Activated CD4-positive, alpha-beta T cell treated with anti-CD3 and anti-CD28 coated beads, Interleukin-2, amount 50 U/mL, for 4 hours (primary cell): ENCODE results near the gene CASP6.
"Not testable (repeated sequence)": the region's sequence is repeated elsewhere in the genome, so short reads cannot be mapped to it uniquely, and the experiment has no call there.

Experiments
- DNase-seq, 2 experiments: peaks; one replicate each; pipeline ENCODE4 v3.0.0-alpha.2; 2020

The CASP6 gene

DNA sequence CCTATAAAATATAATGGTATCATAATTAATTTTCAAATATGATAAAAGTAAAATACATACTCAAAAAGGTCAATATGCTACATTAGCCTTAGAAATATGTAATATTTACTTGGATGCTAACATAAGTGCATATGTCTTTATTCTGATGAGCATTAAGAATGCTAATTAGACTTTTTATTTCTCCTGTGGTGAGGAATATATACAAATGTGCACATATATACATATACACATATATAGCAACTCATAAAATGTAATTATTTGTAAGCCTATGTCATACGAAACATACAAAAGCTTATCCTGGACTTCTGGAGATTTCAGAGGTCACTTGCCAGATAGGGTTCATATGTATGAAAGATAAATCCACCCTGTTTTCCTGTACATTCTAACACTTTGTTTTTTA is 15.5 kb upstream of the CASP6 start:
- DNase-seq: no peak

DNA sequence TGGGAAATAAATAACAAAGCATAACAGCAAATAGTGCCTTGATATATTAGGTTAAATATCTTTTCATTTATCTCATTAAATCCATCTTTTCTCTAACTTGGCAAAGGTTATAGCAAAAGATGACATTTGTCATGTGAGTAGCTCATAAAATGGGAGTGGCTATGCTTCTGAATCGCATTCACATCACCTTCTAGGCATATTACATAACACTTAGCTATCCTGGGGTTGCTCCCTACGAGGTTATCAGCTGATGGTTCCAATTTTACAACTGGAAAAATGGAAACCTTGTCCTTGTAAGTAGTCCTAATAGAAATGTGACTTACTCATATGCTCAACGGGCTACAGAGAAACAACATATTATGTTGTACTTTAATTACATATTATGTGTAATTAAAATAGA is 10.3 kb upstream of the CASP6 start:
- no peak for DNase-seq

DNA sequence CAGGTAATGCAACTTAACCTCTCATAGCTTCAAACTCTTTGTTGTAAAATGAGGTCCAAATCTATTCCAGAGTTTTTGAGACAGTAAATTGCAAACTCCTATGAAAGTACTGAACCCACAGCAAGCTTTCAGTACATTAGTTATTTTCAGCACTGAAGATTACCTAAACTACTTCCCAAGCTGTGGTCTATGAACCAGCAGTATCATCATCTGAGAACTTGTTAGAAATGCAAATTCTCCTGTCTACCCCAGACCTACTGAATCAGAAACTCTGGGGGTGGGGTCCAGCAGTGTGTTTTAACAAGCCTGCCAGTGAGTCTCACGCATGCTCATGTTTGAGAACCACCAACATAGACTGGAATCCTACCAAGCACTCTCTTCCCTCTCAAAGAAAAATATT is 5.7 kb upstream of the CASP6 start:
- DNase-seq: no peak

DNA sequence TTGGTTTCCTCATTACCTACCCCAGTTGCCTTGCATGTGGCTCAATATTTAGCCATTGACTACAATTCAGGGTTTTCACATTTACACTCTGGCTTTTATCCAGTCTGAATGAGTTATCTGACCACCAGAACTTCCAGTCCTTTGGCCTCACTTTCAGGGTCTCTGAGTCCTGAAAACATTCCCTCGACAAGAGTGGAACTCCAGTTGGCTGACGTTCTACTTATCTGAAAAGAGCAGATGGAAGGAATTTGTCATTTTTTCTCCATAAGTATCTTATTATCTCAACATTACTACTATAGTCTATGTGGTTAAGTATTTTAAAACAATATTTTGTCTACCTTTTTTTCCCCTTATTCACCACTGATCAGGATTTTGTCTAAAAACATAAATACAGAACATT is 5.2 kb upstream of the CASP6 start:
- DNase-seq: no peak

DNA sequence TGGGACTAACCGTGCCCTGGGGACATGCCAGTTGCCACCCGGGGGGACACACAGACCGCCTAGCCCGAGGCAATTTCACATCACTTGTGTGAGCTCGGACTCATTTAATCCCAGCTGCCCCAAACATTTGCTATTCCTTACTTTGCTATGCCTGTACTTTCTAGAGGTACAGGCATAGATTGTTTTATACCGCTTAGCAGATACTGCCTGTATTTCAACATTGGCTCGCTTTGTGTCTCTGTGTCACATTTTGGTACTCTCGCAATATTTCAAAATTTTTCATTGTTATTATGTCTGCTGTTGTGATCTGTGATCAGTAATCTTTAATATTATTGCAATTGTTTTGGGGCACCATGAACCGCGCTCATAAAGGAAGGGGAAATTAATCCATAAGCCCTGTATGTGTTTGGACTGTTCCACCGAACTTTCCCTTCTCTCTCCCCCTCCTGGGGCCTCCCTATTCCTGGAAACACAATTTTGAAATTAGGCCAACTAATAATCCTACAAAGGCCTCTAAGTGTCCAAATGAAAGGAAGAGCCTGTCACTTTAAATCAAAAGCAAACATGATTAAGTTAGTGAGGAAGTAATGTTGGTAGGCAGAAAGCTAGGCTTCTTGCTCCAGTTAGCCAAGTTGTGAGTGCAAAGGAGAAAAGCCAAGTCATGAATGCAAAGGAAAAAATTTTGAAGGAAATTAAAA is 568 bp upstream of the CASP6 start:
- DNase-seq: no peak

DNA sequence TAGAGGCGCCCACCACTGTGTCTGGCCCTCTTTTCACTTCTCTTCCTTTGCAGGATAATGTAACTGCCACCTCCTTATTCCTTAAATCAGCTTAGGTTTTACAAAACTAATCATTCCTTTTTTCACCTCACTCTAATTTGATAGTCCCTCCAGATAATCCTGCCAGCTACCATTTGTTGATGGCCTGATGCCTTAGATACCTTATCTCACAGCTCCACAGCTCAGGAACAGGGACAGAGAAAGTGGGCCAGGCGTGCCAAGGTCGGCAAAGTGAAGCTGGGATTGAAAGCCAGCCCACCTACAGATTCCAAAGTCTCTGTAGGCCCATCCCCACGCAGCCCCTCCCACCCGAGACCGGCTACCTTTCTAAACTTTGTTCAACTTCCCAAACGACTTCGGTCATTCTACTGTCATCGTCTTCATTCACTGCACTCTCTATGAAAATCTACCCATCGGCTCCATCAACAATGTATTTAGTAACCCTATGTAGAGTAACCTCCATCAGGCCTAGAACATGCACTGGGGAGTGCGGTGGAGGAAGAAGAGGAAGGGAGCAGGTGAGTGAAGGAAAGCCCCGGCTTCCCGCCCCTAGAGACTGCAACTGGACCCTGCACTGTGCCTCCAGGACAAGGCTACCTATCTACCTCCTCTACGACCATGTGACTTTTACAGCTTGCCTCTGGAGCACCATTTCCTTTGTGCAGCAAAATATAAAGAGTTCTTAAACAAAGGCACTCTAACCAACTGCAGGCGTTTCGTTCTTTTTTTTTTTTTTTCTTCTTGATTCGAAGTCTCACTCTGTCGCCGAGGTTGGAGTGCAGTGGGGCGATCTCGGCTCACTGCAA is 1.5 kb downstream of the CASP6 start:
- no peak for DNase-seq

DNA sequence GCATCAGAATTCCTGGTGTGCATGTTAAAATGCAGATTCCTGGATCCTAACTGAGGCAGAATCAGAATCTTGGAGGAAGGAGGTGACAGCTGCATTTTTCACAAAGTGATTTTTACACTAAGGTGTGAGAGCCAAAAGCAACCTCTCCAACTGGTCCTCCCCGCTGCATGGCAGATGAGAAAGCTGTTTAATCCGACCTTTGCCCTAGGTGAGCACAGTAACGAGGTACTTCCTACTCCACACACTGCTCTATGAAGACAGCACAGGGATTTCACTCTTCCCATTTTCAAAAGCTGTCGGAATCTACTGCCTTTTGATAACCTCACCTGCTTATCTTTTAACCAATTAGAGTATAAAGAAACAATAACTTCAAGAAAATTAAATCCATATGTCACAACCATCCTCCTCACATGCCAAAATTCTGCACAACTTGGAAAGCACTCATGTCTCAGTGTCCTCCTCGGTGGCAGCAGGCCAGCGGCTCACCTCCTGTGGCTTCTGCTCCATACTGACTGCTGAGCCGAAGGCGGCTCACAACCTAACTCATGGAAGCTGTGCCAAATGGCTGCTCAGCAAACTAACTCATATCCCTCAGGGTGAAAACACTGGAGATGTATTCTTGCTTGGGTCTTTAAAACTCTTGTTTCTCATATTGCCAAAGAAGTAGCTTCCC is 3.6 kb downstream of the CASP6 start:
- no peak for DNase-seq

DNA sequence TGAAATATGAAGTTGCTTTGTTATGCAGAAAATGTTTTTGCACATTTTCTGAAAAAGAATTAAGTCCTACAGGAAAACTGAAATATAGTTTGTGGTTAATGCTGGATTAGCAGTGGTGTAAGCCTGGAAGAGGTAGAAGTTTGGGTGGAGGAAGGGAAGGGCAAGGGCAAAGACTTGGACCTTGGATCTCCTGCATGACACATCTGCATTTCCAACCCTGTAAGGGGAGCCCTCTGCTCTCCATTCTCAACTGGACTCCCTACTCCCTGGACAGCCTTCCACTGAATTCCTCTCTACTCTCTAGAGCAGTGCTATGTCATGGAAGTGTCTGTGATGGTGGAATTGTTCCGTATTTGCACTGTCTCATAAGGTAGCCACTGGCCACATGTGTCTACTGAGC is 4.6 kb downstream of the CASP6 start:
- DNase-seq: no peak

DNA sequence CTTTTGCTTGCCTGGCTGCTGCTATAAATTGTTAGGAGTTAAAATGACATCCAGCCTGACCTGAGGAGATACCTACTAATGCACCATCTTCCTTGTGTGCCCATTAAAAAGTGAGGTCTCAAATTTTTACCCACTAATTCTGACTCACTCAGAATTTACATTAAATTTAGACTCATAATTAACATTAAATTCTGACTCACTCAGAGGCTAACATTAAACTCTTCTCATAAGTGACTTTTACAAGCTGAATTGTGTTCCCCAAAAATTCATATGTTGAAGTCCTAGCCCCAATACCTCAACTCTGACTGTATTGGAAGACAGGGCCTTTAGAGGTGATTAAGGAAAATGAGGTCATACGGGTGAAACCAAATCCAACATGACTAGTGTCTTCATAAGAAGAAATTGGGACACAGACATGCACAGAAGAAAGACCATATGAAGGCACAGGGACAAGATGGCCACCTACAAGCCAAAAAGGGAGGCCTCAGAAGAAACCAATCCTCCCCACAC is 11.8 kb downstream of the CASP6 start:
- DNase-seq: no peak

DNA sequence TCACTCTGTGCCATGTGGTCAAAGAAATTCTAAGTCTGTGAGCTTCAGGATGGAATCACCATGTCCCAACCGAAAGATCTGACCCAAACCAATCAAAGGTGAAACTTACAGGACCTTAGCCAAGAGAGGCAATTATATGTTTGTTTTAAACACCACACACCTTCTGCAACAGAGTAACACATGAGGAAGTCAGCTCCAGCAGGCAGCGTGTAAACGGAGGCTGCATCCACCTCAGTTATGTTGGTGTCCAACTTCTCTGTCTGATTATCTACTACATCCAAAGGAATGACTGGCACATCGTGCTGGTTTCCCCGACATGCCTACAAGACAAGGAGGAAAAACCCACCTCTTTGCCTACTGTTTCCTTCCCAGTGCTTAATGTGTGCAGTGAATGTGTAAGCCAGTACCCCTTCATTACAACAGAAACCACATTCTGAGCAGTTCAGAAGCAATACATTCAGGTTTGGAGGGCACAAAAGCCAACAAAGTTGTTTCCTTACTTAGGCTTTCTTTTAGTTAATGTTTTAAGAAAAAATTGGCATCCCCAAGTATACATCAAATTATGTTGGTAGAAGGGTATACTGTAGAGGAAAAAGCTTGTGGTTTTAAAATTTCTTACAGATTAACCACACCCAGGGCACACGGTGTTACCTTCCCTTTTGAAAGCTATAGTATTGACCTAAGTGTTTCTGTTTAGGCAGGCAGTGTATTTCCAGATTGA is 12.4 kb downstream of the CASP6 start:
- no peak for DNase-seq

DNA sequence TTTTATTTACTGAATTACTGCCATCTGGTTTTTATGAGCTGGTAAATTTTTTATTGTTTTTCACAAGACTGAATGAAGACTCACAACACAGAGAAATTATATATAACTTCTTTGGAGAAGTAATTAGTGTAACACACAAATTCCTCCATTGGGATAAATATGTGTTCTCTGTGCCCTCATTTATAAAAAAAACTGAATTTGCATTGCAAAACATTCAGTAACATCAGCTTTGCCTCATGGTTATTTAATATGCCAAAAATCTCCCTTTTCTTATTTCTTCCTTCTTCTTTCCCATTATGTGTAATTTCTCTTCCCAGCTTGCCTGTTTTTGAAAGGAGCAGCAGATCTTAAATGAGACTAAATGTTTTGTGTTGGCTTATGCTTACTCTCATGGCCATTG is 18.5 kb downstream of the CASP6 start:
- no peak for DNase-seq

DNA sequence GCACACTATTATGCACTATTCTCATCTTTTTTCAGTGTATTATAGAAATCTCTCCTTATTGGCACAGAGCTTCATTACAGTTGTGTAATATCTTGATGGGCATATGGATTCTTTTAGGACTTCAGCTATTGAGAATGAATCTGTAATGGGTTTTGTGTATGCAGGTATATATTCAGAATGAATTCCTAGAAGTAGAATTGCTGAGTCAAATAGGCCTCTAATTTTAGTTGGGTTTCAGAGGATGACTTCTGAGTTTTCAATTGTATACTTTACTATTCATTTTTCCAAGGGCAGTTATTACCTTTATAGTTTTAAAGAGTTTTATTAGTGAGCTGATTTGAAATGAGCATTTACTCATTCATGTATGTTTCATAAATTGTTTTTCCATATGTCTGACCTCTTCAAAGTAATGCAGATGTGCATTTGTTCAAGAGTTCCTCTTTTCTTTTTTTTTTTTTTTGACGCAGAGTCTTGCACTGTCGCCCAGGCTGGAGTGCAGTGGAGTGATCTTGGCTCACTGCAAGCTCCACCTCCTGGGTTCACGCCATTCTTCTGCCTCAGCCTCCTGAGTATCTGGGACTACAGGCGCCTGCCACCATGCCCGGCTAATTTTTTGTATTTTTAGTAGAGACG is 19.5 kb downstream of the CASP6 start:
- DNase-seq: no peak

DNA sequence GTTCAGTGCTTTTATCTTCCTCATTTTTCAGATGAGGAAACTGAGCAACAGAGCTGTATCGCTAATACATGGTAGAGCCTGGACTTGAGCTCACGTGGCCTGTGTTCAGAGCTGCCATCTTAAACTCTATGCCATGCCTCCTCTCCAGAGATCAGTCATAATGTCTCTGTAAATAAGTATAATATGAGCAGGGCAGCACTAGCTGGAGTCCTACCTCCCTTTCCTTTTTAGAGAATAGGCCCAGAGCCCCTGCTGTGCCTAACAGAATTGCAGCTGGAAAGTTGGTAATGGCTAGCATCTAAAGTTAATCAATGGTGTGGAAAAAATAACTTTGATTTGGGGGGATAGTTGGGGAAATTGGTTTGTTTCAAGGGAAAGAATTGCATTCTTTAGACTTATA is 20.4 kb downstream of the CASP6 start:
- no peak for DNase-seq

DNA sequence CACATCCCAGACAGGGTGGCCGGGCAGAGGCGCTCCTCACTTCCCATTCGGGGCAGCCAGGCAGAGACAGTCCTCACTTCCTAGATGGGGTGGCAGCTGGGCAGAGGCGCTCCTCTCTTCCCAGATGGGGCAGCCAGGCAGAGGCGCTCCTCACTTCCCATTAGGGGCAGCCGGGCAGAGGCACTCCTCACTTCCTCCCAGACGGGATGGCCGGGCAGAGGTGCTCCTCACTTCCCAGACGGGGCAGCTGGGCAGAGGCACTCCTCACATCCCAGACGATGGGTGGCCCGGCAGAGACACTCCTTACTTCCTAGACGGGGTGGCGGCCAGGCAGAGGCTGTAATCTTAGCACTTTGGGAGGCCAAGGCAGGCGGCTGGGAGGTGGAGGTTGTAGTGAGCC is 24.3 kb downstream of the CASP6 start:
- not testable (repeated sequence) for DNase-seq

DNA sequence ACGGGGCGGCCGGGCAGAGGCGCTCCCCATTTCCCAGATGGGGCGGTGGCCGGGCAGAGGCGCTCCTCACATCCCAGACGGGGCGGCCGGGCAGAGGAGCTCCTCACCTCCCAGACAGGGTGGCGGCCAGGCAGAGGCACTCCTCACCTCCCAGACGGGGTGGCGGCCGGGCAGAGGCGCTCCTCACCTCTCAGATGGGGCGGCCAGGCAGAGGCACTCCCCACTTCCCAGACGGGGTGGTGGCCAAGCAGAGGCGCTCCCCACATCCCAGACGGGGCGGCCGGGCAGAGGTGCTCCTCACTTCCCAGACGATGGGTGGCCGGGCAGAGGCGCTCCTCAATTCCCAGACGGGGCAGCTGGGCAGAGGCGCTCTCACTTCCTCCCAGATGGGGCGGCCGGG is 24.8 kb downstream of the CASP6 start:
- not testable (repeated sequence) for DNase-seq

DNA sequence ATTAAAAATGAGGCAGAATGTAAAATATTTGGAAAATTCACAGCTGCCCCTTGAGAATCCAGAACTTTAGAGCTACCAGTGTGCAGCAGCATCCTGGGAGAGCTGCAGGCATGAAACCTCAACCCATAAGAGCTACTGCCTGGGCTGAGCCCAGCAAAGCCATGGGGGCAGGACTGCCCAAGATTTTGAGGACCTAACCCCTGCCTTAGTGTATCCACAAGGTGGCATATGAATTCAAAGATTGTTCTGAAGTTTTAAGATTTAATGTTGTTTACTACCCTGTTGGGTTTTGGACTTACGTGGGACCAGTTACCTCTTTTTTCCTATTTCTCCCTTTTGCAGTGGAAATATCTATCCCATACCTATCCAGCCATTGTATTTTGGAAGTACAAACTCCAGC is 26.4 kb downstream of the CASP6 start:
- DNase-seq: no peak

DNA sequence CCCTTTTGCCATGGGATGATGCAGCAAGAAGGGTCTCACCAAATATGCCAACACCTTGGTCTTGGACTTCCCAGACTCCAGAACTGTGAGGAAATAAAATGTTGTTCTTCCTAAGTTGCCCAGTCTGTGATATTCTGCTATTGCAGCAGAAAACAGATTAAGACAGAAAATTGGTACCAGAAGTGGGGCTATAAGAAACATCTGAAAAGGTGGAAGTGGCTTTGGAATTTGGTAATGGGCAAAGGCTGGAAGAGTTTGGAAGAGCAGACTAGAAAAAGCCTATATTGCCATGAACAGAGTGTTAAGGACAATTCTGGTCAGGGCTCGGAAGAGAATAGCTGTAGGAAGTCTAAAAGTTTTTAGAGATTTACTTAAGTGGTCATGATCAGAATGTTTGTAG is 27.4 kb downstream of the CASP6 start:
- DNase-seq: no peak

DNA sequence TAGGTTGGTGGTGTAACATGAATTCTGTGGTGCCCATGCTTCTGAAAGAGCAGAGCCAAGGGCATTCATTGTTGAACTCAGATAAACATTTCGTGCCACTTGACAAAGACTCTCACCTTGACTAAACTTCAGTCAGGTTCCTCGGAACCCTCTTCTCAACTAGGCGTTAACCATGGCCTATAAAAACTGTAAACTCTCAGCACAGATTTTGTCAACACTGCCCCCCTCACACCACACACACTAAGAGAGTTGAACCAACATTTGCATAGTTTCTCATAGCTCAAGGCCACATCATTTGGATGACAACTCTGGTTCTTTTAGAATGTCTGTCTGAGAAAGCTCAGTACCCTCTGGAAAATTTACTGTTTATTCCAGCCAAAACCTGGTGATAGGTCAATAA is 28.1 kb downstream of the CASP6 start:
- DNase-seq: no peak

DNA sequence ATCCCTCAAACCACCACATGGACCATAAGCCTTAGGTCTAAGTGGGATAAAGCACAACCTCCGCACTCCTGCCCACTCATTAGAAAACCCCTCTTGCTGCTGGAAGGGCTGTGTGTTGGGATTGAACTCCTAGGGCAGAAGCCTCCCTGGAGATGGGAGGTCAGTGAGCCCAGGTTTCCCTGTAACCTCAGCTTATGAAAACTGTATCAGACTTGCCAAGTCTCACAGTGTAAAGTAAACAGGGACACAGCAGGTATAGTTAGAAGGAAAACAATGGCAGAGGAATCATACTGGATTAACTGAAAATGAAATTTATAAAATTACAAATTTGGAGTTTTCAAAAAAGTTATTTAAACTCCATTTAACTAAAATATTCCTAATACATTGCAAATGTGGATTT is 29.9 kb downstream of the CASP6 start:
- no peak for DNase-seq

DNA sequence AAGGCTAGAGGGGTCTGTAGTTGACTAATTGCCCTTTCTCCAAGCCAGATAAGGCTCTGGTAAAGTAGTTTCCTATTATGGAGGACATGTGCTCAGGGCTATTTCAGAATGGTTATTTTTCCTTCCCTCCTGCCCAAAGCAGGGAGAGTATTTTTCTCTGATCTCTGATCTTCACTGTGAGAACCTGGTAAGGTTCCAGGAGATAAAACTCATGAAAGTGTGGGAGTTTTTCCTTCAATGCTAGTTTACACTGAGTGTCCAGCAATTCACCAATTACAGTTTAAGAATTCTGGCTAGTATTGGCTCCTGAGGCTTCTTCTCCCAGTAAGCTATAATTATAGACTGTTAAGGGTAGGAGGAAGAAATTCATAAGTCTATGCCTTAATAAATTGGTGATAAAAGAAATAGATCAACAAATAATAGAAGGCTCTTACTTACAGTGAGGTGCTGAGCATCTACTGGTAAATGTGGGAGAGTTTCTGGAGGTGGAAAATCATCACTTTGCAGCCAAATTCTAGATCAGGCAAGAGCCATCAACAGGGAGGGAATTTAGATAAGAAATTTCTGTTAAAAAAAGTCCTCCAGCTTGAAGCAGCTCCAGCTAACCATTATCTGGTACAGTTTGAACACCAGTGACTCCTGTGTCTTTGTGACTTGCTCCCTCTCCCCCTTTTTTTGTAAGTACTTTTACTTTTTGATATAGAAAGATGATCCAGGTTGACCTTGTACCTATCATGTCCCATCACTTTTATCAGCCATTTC is 30.9 kb downstream of the CASP6 start:
- DNase-seq: no peak

DNA sequence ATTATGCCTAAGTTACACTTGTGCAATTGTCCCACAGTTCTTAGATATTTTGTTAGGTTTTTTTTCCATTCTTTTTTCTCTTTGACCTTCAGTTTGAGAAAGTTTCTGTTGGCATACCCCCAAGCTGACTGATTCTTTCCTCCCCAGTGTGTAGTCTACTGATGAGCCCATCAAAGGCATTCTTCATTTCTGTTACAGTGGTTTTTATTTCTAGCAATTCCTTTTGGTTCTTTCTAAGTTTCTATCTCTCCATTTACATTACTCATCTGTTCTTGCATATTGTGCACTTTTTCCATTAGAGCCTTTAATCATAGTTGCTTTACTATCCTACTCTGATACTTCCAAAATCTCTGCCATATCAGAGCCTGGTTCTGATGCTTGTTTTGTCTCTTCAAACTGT is 31.9 kb downstream of the CASP6 start:
- DNase-seq: no peak
